Omental fat pad (tissue), 4 donors: ENCODE data around the gene ERGIC1. TPM values are rescaled to one million over a fixed set of nuclear protein-coding genes. Genes with fewer than 3 reads are reported as not detected.

Experiments
- ATAC-seq: fragments of 150-250 bp; one replicate; pipeline ENCODE4 v1.9.1; 2016; ENCODE audit warnings: mild to moderate bottlenecking, moderate library complexity; ENCODE audit not compliant: low FRiP score
- DNase-seq: peaks from one replicate; pipeline ENCODE4 v3.0.0-alpha.2; 2019; ENCODE audit warnings: low spot score
- total RNA-seq, 4 donors: library from RNA; depleted of rRNA; stranded (reverse); fragments of >200 nt; gene quantifications; one replicate each; pipeline ENCODE4 v1.1.0, GENCODE V29; 2016
- TF ChIP-seq, protein P1 (sequence below), 3 donors: fragments of 450-650 bp; IDR thresholded peaks; one replicate each; pipeline ENCODE4 v1.5.1; 2016 to 2017; ENCODE audit warnings: antibody characterized with exemption in 3 of 3, mild to moderate bottlenecking in 3 of 3, moderate library complexity in 2 of 3

The ERGIC1 gene
- total RNA-seq, 4 donors from 2014 or later, result 98.8 to 227 (median 129) TPM

DNA sequence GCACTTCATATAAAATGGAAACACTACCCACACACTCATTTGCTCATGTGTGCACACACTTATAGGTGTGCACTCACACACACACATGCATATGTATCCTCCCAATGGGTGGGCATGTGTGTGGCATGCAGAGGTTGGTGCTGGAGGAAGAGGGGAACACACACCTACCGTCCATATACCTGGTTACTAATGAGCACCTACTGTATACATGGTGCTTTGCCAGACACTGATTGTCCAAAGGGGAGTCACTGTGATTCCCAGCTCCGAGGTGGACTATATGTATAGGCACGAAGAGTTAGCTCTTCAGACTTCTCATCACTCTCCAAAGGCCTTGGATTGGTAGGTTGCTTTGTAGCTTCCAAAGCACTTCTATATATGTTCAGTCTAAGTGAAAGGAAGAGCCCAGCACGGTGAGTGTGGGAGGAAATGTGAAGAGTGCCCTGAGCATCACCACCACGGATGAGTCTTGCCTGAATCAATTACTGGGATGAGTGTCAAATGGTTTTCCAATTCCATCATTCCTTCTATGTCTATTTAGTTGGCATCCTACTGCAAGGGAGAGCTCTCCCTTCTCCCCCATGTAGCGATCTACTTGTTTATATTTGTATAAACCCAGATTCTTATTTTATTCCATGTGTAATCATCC, 12.6 kb upstream of the ERGIC1 start:
- ATAC-seq, result no peak
- no peak for DNase-seq

DNA sequence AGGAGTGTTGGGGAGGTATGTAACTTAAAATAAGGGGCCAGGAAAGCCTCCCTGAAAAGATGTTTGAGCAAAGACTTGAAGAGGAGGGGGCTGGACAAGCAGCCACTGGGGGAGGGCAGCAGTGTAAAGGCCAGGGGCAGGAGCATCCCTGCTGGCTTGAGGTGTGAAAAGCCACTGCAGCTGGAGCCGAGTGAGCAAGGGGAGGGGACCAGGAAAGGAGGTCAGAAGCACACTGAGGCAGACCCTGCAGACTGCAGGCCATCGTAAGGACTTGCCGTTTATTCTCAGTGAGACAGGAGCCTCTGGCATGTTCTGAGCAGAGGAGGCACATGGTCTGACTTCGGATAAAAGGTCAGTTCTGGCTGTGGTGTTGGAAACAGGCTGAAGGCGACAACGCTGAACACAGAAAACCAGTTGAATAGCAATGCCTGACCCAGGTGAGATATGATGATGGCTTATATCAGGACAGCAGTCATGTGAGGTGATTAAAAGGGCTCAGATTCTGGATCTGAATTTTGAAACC, 10.2 kb upstream of the ERGIC1 start:
- DNase-seq (no peak), ATAC-seq (no peak)
- TF ChIP-seq, protein P1, sequence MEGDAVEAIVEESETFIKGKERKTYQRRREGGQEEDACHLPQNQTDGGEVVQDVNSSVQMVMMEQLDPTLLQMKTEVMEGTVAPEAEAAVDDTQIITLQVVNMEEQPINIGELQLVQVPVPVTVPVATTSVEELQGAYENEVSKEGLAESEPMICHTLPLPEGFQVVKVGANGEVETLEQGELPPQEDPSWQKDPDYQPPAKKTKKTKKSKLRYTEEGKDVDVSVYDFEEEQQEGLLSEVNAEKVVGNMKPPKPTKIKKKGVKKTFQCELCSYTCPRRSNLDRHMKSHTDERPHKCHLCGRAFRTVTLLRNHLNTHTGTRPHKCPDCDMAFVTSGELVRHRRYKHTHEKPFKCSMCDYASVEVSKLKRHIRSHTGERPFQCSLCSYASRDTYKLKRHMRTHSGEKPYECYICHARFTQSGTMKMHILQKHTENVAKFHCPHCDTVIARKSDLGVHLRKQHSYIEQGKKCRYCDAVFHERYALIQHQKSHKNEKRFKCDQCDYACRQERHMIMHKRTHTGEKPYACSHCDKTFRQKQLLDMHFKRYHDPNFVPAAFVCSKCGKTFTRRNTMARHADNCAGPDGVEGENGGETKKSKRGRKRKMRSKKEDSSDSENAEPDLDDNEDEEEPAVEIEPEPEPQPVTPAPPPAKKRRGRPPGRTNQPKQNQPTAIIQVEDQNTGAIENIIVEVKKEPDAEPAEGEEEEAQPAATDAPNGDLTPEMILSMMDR (IDR thresholded peaks at IDR 0.05), result no peak

More for the DNA sequence above, 12.6 kb upstream of the ERGIC1 start:
- TF ChIP-seq, protein P1 (IDR thresholded peaks at IDR 0.05), result no peak

DNA sequence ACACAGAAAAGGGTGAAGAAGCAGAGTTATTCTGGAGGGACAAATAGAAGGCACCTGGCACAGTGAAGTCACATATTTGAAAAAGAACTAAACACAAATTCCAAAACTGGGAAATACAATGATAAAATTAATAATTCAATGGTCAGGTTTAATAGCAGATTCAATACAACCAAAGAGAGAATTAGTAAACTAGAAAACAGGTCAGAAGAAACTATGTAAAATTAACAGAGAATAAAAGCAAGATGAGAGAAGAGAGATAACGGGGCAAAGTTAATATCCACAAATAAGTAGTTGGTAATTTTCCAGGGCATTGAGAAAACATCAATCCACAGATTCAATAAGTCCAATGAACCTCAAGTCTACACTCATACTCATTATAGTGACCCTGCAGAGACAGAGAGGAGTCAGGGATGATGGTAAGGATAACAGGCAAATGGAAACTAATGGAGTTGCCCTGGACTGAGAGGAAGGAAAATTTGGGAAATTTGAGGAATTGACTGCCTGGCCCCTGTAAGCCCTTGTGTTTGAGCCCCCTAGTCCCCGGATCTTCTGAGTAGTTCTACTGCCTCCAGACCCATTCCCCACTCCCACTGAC, 8.3 kb upstream of the ERGIC1 start:
- ATAC-seq (no peak), DNase-seq (no peak)
- TF ChIP-seq, protein P1 (IDR thresholded peaks at IDR 0.05), result no peak

DNA sequence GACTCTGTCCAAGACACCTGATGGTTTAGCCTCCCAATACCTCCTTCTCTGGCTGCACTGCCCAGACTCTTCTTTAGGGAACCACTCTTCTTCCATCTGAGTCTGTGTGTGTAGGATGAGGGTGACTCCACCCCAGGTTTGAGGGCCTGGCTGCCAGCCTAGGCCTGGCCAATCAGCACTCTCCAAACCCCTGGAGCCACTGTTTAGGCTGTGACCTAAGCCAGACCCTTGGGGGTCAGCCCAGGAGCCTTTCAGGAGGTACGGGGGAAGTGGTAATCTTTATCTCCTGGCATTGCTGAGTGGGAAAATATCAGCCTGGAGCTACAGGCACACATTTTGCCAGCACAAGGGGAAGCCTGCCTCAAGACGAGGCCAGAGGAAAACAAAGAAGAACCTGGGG, 6.2 kb upstream of the ERGIC1 start:
- TF ChIP-seq, protein P1 (IDR thresholded peaks at IDR 0.05), result no peak
- ATAC-seq (no peak), DNase-seq (no peak)

DNA sequence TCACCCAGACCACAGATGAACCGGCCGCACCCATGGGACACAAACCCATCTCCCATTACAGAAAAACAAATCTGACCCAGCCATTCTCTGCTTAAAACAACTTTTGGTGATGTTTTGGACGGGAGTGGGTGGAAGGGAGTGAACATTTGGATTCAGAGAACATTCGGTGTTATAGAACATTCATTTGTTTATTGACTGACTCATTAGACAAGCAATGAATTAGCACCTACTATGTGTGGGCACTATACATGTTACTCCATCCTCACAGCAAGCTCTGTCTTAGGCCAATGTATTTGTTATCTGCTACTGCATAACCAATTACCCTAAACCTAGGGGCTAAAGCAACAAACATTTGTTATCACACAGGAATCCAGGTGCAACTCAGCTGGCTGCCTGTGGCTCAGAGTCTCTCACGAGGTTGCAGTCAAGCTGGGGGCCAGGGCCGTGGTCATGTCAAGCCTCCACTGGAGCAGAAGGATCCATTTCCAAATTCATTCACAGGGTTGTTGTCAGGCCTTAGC, 5.1 kb upstream of the ERGIC1 start:
- TF ChIP-seq, protein P1 (IDR thresholded peaks at IDR 0.05), result no peak
- no peak for DNase-seq
- ATAC-seq, result no peak

DNA sequence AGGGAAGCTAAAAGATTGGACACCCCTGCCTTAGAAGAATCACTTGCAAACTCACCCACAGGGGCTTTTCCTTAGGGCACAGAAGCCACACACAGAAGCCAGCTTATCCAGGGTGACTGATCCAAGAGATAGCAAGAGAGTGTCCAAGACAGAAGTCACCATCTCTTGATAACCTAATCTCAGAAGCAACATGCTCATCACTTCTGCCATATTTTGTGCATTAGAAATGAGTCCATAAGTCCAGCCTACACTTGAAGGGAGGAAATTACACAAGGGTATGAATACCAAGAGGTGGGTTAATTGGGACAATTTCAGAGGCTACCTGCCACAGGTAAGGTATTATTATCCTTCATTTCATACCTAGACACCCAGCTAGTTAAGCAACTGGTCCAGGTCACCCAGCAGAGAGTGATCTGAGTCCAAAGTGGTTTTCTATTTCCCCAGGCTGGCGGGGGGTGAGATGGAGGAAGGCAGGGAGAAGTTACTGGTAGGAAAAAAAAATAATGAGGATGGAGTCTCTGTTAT, 3.7 kb upstream of the ERGIC1 start:
- no peak for ATAC-seq

More for the DNA sequence above, 3.7 kb upstream of the ERGIC1 start:
- TF ChIP-seq, protein P1 (IDR thresholded peaks at IDR 0.05), result no peak
- DNase-seq, result no peak
